GM19193 (cell line): ENCODE measurements around the gene PPARD.

ENCODE experiments used
- POLR2A ChIP-seq: IDR thresholded peaks from 4 replicates; pipeline ENCODE4 v1.6.1; 2011; ENCODE audit not compliant: insufficient read depth, insufficient read length; ENCODE audit errors: extremely low read depth

PPARD gene

DNA sequence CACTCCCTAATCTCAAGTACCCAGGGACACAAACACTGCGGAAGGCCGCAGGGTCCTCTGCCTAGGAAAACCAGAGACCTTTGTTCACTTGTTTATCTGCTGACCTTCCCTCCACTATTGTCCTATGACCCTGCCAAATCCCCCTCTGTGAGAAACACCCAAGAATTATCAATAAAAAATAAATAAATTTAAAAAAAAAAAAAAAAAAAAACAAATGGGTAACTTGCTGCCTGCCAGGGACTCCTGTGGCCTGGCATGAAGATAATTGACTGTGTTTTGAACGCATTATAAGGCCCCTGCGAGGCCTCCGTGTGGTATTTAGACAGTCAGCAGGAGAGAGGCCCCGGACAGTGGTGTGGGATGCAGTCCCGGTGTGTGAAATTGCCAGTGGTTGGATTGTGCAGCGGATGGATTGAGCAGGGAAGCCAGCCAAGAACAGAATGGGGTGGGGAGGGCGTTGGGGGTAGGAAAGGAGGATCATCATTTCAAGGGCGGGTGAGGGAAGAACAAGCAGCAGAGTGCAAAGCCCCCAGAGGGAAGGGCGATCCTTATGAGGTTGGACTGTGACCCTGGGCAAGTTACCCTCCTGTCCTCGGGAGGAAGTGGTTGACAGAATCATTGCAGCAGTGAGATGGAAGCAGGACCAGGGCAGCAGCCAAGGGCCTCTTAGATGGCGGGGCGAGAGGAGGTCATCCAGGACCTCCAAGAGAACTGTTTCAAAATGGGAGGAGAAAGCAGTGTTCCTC, 43.3 kb downstream of the PPARD start:
- TF ChIP-seq POLR2A = no peak

DNA sequence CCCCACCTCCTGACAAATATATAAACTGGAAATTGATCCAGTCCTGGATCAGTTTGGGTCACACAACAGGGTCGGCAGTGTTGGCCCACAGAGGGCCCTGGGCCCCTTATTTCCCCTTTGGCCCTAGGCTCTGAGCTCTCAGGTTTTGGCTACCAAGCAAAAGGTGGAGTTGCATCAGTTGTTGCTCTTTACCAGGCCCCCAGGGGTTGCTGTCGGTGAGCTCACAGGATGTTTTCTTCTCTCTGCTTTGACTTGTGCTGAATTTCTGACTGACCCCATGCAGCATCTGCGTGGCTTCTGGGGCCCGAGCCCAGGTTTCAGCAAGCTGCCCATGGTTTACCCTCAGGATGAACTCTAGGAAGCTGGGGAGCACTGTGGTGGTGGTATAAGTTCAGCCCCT, 44.6 kb downstream of the PPARD start:
- no peak for TF ChIP-seq POLR2A

DNA sequence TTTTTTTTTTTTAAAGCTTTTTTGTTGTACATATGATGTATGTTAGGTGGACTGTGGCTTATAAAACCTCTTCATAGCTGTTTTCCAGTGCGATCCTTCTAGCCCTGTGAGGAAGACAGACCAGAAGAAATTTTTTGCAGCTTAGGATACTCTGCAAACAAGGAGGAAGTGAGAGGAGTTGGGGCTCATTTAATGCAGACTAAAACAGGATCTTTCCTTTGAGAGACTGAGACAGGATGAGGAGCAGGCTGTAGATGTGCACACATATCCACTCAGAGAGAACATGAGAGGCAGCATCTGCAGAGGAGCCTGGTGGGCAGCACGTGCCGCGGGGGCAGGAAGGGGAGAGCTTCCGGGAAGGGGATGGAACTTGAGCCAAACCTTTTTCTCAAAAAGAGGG, 45.7 kb downstream of the PPARD start:
- no peak for TF ChIP-seq POLR2A

DNA sequence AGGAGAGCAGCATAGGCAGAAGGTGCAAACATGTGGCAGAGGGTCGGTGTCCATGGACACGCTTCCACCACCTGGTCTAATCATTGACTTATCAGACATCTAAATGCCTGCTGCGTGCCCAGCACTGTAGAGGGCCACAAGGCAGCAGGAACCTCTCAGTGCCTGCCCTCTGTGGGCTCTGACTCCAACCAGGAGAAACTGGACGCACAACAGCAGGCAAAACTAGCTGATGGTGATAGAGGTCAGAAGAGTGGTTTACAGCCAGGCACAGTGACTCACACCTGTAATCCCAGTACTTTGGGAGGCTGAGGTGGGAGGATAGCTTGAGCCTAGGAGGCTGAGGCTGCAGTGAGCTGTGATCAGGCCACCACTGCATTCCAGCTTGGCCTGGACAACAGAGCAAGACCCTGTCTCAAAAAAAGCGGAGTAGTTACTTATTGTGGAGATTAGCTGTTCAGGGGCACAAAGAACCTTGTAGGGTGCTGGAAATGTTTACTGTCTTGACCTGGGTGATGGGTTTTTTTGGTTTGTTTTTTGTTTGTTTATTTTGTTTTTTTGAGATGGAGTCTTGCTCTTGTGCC, 46.5 kb downstream of the PPARD start:
- TF ChIP-seq POLR2A = no peak

DNA sequence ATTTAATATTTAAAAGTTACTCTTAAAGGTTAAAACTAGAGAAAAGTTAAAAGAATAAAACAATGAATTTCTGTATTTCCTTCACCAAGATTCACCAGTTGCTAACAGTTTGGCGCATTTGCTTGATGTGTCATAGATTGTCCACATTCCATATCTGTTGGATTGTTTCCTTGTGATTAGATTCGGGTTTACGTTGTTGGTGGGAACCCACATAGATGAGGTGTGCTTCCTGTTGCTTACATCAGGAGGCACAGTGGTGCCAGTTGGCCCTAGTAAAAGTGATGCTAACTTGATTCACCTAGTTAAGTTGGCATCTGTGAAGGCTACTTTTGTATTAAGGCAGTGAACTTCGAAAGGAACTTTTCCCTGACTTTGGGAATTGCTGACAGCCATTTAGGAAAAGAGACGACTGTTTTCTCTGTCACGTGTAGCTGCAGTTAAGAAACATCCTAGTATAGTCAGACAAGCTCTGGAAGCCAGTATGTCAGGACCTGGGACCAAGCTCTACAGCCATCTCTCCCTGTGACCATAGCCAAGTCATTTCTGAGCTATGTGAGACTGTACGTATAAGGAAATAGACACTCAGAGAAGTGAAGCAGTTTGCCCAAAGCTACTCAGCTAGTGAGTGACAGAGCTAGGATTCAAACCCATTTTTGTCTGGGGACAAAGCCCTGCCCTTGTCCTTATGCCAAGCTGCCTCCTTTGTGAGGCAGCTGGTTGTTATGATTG, 49.0 kb downstream of the PPARD start:
- no peak for TF ChIP-seq POLR2A

- no peak for TF ChIP-seq POLR2A
Observed at GRCh38 chr6:35392111-35392702, 49.8 kb downstream of the PPARD start.

DNA sequence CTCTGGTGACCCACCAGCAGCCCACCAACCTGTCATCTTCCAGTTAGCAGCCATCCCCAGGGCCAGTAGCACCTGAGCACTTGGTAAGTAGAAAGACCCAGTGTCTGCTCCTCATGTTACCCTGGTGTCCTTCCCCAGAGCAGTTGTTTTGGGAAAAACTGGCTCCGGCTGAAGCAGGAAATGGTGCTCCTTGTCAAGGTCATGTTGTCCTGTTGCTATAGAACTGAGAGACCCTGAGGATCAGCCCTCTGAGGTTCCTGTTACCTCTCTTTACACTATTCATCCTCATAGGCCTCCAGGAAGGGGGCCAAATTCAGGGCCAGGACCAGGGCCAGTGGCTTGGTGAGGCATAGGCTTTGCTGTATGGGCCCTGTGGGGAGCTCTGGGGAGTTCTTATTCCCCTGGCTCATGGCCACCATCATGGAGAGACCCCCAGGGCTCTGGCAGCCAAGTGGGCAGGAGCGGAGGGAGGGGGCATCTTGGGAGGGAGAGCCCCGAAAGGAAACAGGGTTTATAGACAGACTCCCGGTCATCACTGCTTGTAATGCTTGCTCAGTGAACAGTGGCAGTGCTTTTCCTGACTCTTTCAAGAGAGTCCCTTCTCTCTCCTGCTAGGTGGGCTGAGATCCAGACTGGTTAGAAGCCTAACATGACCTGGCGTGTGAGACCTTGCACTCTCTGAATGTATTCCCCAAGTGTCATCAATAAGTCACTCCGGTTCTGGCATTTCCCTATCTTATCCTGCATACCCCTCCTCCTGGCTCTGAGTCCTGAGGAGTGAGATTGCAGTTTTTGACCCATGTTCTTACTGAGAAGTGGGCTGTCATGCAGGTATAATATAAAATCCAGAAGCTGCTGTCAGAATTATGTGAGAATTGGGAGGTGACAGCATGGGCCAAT, 50.7 kb downstream of the PPARD start:
- no peak for TF ChIP-seq POLR2A

- no peak for TF ChIP-seq POLR2A
Observed at GRCh38 chr6:35396991-35397390, 54.6 kb downstream of the PPARD start.

- TF ChIP-seq POLR2A = no peak
Observed at GRCh38 chr6:35397806-35398418, 55.6 kb downstream of the PPARD start.

- no peak for TF ChIP-seq POLR2A
Observed at GRCh38 chr6:35398526-35398925, 56.2 kb downstream of the PPARD start.

DNA sequence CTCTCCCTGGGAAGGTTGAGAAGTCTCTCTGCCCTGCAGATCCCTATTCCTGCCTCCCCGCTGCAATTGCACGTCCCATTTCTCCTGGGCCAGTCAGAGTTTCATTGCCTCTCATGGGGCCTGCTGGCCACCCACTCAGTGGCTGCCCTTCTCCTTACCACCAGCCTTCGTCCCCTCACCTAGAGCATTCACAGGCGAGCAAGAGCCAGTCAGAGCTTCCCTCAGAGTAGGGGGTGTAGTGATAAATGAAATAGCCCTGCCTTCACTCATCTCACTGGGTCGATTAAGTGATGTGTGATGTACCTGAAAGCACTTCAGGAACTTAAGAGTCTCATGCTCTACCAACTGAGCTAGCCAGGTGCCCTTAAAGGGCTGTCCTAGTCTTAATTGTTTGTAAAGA, 57.8 kb downstream of the PPARD start:
- TF ChIP-seq POLR2A = no peak

DNA sequence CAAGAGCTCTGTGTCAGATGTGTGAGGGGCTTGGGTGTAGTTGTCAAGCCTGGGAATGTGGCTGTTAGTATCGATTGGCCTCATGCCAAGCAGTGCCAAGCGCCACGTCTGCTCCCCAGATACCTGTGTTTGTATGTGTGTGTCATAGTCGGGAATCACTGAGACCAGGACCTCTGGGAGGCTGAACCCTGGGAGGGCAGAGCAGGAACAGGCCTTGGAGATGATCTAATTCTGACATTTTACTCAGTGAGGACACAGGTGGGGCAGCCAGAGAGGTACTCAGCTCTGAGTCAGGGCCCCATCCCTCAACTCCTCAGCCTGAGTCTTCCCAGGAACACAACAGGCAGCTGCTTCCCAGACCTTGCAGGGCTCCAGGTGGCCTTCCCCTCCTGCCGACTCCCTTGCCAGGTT, 58.5 kb downstream of the PPARD start:
- TF ChIP-seq POLR2A = no peak

GRCh38 chr6:35401514-35401913, 59.2 kb downstream of the PPARD start:
- TF ChIP-seq POLR2A = no peak
